ENCODE measurements around the gene IQSEC1.

Gene IQSEC1

GRCh38 chr3:13098192-13098988 lies 25.2 kb upstream of the IQSEC1 start:
- H3K9me3 Mint-ChIP-seq = no peaks in the 10 kb centered on the region
- no peak overlapping the region for H3K4me3 Mint-ChIP-seq
- no peaks in the 10 kb centered on the region for H3K36me3 Mint-ChIP-seq (ENCODE audit: low read depth)
- H3K27ac Mint-ChIP-seq = no peak overlapping the region
- H3K27me3 Mint-ChIP-seq (ENCODE audit: low read depth) = peaks cover 8% of the 10 kb centered on the region
- peaks cover 2% of the 10 kb centered on the region for H3K4me1 Mint-ChIP-seq (ENCODE audit: low read depth)

DNA sequence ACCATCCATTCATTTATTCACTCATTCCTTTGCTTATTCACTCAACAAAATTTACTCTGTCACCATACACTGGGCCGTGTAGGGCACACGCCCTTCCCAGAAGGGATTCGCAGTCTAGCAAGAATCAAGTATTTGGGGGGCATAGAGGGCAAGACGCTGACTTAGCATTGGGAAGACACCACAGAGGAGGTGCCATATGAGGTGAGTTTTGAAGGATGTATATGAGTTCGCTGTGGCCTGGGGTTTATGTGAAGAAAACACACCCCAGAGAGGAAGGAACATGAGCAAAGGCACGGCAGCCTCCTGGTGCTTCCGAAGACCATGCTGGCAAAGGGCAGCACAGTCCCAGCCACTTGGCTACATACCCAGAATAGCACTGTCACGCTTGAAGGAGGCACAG lies 23.1 kb upstream of the IQSEC1 start:
- no peaks in the 10 kb centered on the region for H3K36me3 Mint-ChIP-seq (ENCODE audit: low read depth)
- H3K27me3 Mint-ChIP-seq (ENCODE audit: low read depth) = peaks cover 8% of the 10 kb centered on the region
- peaks cover 6% of the 10 kb centered on the region for H3K4me1 Mint-ChIP-seq (ENCODE audit: low read depth)
- H3K9me3 Mint-ChIP-seq = no peaks in the 10 kb centered on the region
- no peak overlapping the region for H3K27ac Mint-ChIP-seq
- no peak overlapping the region for H3K4me3 Mint-ChIP-seq

- peaks cover 6% of the 10 kb centered on the region for H3K4me1 Mint-ChIP-seq (ENCODE audit: low read depth)
- H3K4me3 Mint-ChIP-seq = no peak overlapping the region
These were observed 22.2 kb upstream of the IQSEC1 start for GRCh38 chr3:13095408-13095937.

GRCh38 chr3:13093687-13094086 lies 20.5 kb upstream of the IQSEC1 start:
- Mint-ChIP-seq H3K27ac (no peak overlapping the region), H3K27me3 (ENCODE audit: low read depth) (peaks cover 8% of the 10 kb centered on the region), H3K4me1 (ENCODE audit: low read depth) (peaks cover 6% of the 10 kb centered on the region), H3K9me3 (no peaks in the 10 kb centered on the region), H3K36me3 (ENCODE audit: low read depth) (no peaks in the 10 kb centered on the region), H3K4me3 (no peak overlapping the region)

More at GRCh38 chr3:13095408-13095937, 22.2 kb upstream of the IQSEC1 start:
- Mint-ChIP-seq H3K27ac (no peak overlapping the region), H3K27me3 (ENCODE audit: low read depth) (peaks cover 8% of the 10 kb centered on the region), H3K36me3 (ENCODE audit: low read depth) (no peaks in the 10 kb centered on the region), H3K9me3 (no peaks in the 10 kb centered on the region)

- peaks cover 8% of the 10 kb centered on the region for H3K27me3 Mint-ChIP-seq (ENCODE audit: low read depth)
- H3K36me3 Mint-ChIP-seq (ENCODE audit: low read depth) = no peaks in the 10 kb centered on the region
- H3K4me3 Mint-ChIP-seq = no peak overlapping the region
- no peak overlapping the region for H3K27ac Mint-ChIP-seq
- no peaks in the 10 kb centered on the region for H3K9me3 Mint-ChIP-seq
- H3K4me1 Mint-ChIP-seq (ENCODE audit: low read depth) = peaks cover 6% of the 10 kb centered on the region
These were observed 19.7 kb upstream of the IQSEC1 start for GRCh38 chr3:13092621-13093617.

- peaks cover 6% of the 10 kb centered on the region for H3K4me1 Mint-ChIP-seq (ENCODE audit: low read depth)
- H3K27ac Mint-ChIP-seq = no peak overlapping the region
- no peaks in the 10 kb centered on the region for H3K36me3 Mint-ChIP-seq (ENCODE audit: low read depth)
- H3K9me3 Mint-ChIP-seq = no peaks in the 10 kb centered on the region
- peaks cover 8% of the 10 kb centered on the region for H3K27me3 Mint-ChIP-seq (ENCODE audit: low read depth)
- H3K4me3 Mint-ChIP-seq = no peak overlapping the region
These were observed 18.8 kb upstream of the IQSEC1 start for GRCh38 chr3:13091898-13092611.

- H3K36me3 Mint-ChIP-seq (ENCODE audit: low read depth) = no peaks in the 10 kb centered on the region
- no peaks in the 10 kb centered on the region for H3K9me3 Mint-ChIP-seq
- no peak overlapping the region for H3K4me3 Mint-ChIP-seq
- no peak overlapping the region for H3K27ac Mint-ChIP-seq
- H3K27me3 Mint-ChIP-seq (ENCODE audit: low read depth) = no peaks in the 10 kb centered on the region
- H3K4me1 Mint-ChIP-seq (ENCODE audit: low read depth) = peaks cover 7% of the 10 kb centered on the region
These were observed 15.1 kb upstream of the IQSEC1 start for GRCh38 chr3:13088028-13089006.

GRCh38 chr3:13087320-13087990 lies 14.2 kb upstream of the IQSEC1 start:
- H3K9me3 Mint-ChIP-seq = no peaks in the 10 kb centered on the region
- H3K27ac Mint-ChIP-seq = no peak overlapping the region
- no peaks in the 10 kb centered on the region for H3K27me3 Mint-ChIP-seq (ENCODE audit: low read depth)
- H3K36me3 Mint-ChIP-seq (ENCODE audit: low read depth) = no peaks in the 10 kb centered on the region
- peaks cover 7% of the 10 kb centered on the region for H3K4me1 Mint-ChIP-seq (ENCODE audit: low read depth)
- H3K4me3 Mint-ChIP-seq = no peak overlapping the region

GRCh38 chr3:13086531-13086981 lies 13.3 kb upstream of the IQSEC1 start:
- Mint-ChIP-seq H3K4me1 (ENCODE audit: low read depth) (peaks cover 3% of the 10 kb centered on the region), H3K9me3 (no peaks in the 10 kb centered on the region), H3K27ac (no peak overlapping the region), H3K27me3 (ENCODE audit: low read depth) (no peaks in the 10 kb centered on the region), H3K4me3 (no peak overlapping the region), H3K36me3 (ENCODE audit: low read depth) (no peaks in the 10 kb centered on the region)

DNA sequence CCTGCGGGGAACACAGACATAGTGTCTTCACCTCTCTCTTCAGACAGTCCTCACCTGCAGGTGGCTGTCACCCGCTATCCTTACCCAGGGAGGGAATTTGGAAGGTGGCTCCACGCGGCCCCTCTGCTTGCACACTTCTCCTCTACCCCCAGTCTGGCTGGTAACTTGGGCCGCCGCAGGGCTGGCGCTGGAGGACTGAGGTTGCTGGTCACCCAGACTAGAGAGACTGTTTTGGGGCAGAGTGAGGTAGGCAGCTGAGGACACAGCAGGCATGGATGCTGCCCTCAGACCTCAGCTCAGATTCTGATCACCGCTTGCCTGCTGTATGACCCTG lies 12.6 kb upstream of the IQSEC1 start:
- no peaks in the 10 kb centered on the region for H3K9me3 Mint-ChIP-seq
- no peak overlapping the region for H3K4me3 Mint-ChIP-seq
- no peak overlapping the region for H3K27ac Mint-ChIP-seq
- H3K4me1 Mint-ChIP-seq (ENCODE audit: low read depth) = peaks cover 3% of the 10 kb centered on the region
- H3K36me3 Mint-ChIP-seq (ENCODE audit: low read depth) = no peaks in the 10 kb centered on the region
- no peaks in the 10 kb centered on the region for H3K27me3 Mint-ChIP-seq (ENCODE audit: low read depth)

DNA sequence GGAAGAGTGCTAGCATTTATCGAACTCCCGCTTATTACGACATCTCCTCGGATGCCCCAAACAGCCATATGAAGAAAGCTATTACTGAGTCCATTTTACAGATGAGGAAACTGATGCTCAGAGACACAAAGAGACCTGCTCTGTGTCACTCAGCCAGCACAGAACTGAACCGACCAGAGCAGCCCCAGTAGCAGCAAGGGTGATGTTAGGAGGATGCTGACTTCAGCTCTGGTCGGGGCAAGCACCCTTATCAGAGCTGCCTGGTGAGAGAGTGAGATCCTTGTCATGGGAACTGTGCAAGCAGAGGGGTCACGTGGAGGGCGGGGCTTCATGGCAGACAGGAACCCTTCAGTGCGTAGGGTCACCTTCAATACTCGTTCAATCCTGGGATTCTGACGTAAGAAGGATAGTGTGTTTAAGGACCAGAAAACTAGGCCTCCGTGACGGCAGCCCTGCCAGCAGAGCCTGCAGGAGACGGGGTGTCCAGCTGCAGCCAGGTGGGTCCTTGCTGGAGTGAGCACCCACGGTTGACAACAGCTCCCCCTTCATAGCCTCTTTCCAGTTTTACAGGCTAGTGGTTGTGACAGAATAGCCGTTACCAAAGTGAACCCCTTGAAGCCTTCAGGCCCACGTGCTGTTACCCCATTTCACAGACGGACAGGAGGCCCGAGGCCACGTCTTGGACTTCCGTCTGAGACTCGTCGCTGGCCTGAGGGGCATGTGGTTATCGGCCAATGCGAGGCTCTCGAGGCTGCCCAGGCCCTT lies 12.0 kb upstream of the IQSEC1 start:
- peaks cover 1% of the 10 kb centered on the region for H3K27me3 Mint-ChIP-seq (ENCODE audit: low read depth)
- H3K4me3 Mint-ChIP-seq = no peak overlapping the region
- H3K27ac Mint-ChIP-seq = no peak overlapping the region
- H3K4me1 Mint-ChIP-seq (ENCODE audit: low read depth) = peaks cover 3% of the 10 kb centered on the region
- no peaks in the 10 kb centered on the region for H3K36me3 Mint-ChIP-seq (ENCODE audit: low read depth)
- no peaks in the 10 kb centered on the region for H3K9me3 Mint-ChIP-seq

- Mint-ChIP-seq H3K36me3 (ENCODE audit: low read depth) (no peaks in the 10 kb centered on the region), H3K27ac (no peak overlapping the region), H3K4me3 (no peak overlapping the region), H3K4me1 (ENCODE audit: low read depth) (peaks cover 3% of the 10 kb centered on the region), H3K27me3 (ENCODE audit: low read depth) (peaks cover 7% of the 10 kb centered on the region), H3K9me3 (no peaks in the 10 kb centered on the region)
These were observed 10.7 kb upstream of the IQSEC1 start for GRCh38 chr3:13083898-13084297.
